CD14-positive monocyte (primary cell): ENCODE data around the gene RNF223. TPM values are rescaled to one million over a fixed set of nuclear protein-coding genes. Genes with fewer than 3 reads are reported as not detected.
"Not testable (repeated sequence)": the region's sequence is repeated elsewhere in the genome, so short reads cannot be mapped to it uniquely, and the experiment has no call there.

Source experiments
- DNase-seq, 3 donors: peaks; one replicate each; pipeline ENCODE4 v3.0.0-alpha.2; 2011 to 2022
- H2AFZ ChIP-seq: 2 replicates; pipeline ENCODE4 v1.6.0; 2012; ENCODE audit warnings: mild to moderate bottlenecking, low read depth, low read length, inconsistent platforms; ENCODE audit not compliant: insufficient read depth, poor library complexity, severe bottlenecking
- H3K27ac ChIP-seq, 2 donors: 1 replicate in 1 of 2; 2 replicates in 1 of 2; pipeline ENCODE4 v1.5.1; 2012 to 2013; ENCODE audit warnings: low read length in 2 of 2, control low read depth in 1 of 2, inconsistent platforms in 1 of 2, low read depth in 1 of 2, mild to moderate bottlenecking in 1 of 2
- H3K27me3 ChIP-seq, 2 donors: one replicate each; pipeline versions ENCODE4 v1.6.0 to v1.6.1; 2011 to 2013; ENCODE audit warnings: low read length in 2 of 2; ENCODE audit not compliant: control insufficient read depth in 2 of 2, insufficient read depth in 2 of 2
- H3K36me3 ChIP-seq, 2 donors: replicated peaks in 1 of 2; 1 replicate in 1 of 2; 2 replicates in 1 of 2; pipeline versions ENCODE4 v1.5.1 to v1.6.1; 2012 to 2013; ENCODE audit warnings: low read length in 2 of 2, control low read depth in 1 of 2, inconsistent platforms in 1 of 2, mild to moderate bottlenecking in 1 of 2; ENCODE audit not compliant: insufficient read depth in 2 of 2, control insufficient read depth in 1 of 2
- H3K4me1 ChIP-seq, 2 donors: 1 replicate in 1 of 2; 2 replicates in 1 of 2; pipeline versions ENCODE4 v1.5.1 to v1.6.1; 2012 to 2013; ENCODE audit warnings: low read length in 2 of 2, control low read depth in 1 of 2, inconsistent platforms in 1 of 2, mild to moderate bottlenecking in 1 of 2, moderate library complexity in 1 of 2; ENCODE audit not compliant: insufficient read depth in 2 of 2, control insufficient read depth in 1 of 2
- H3K4me2 ChIP-seq: replicated peaks from 2 replicates; pipeline ENCODE3; 2012; ENCODE audit warnings: low read length, moderate library complexity, mild to moderate bottlenecking; ENCODE audit not compliant: poor library complexity, severe bottlenecking; ENCODE audit errors: extremely low read depth
- H3K4me3 ChIP-seq, 3 experiments: fragments of 200-600 bp in 1 of 3; sonication (generic) in 1 of 3; replicated peaks in 1 of 3; 1 replicate in 2 of 3; 2 replicates in 1 of 3; pipeline ENCODE4 v1.5.1; 2011 to 2013; ENCODE audit warnings: low read length in 3 of 3, mild to moderate bottlenecking in 3 of 3, control low read depth in 2 of 3, low read depth in 2 of 3, inconsistent platforms in 1 of 3, moderate library complexity in 1 of 3
- H3K79me2 ChIP-seq: 2 replicates; pipeline ENCODE4 v1.6.0; 2012; ENCODE audit warnings: mild to moderate bottlenecking, control low read depth, inconsistent platforms, low read length, moderate library complexity; ENCODE audit not compliant: insufficient read depth
- H3K9ac ChIP-seq: 2 replicates; pipeline ENCODE4 v1.6.0; 2017; ENCODE audit warnings: low read length, mild to moderate bottlenecking; ENCODE audit not compliant: insufficient read depth, poor library complexity, severe bottlenecking
- H3K9me3 ChIP-seq, 2 donors: replicated peaks in 1 of 2; 1 replicate in 1 of 2; 2 replicates in 1 of 2; pipeline versions ENCODE4 v1.5.1 to v1.6.1; 2012 to 2013; ENCODE audit warnings: low read length in 2 of 2, control low read depth in 1 of 2; ENCODE audit not compliant: control insufficient read depth in 1 of 2, insufficient read depth in 1 of 2
- H4K20me1 ChIP-seq: 2 replicates; pipeline ENCODE4 v1.6.0; 2012; ENCODE audit warnings: mild to moderate bottlenecking, low read length, control low read depth, moderate library complexity; ENCODE audit not compliant: insufficient read depth
- H3K27ac Mint-ChIP-seq, 7 donors: one replicate each; pipeline ENCODE4 v1.8.0; 2020; ENCODE audit warnings: mild to moderate bottlenecking in 7 of 7, mixed read lengths in 7 of 7, moderate library complexity in 6 of 7, inconsistent platforms in 2 of 7
- H3K27me3 Mint-ChIP-seq, 3 donors: one replicate each; pipeline ENCODE4 v1.8.0; 2021 to 2022; ENCODE audit warnings: low read depth in 3 of 3, mild to moderate bottlenecking in 3 of 3, mixed read lengths in 3 of 3, moderate library complexity in 3 of 3, inconsistent platforms in 1 of 3
- H3K36me3 Mint-ChIP-seq, 2 donors: one replicate each; pipeline ENCODE4 v1.8.0; 2020; ENCODE audit warnings: mixed read lengths in 2 of 2, inconsistent platforms in 1 of 2, mild to moderate bottlenecking in 1 of 2
- H3K4me1 Mint-ChIP-seq: one replicate; pipeline ENCODE4 v1.8.0; 2020; ENCODE audit warnings: mild to moderate bottlenecking, mixed read lengths
- H3K4me3 Mint-ChIP-seq, 2 donors: one replicate each; pipeline ENCODE4 v1.8.0; 2020; ENCODE audit warnings: mild to moderate bottlenecking in 2 of 2, mixed read lengths in 2 of 2, moderate library complexity in 1 of 2
- H3K9me3 Mint-ChIP-seq, 7 donors: one replicate each; pipeline ENCODE4 v1.8.0; 2020 to 2022; ENCODE audit warnings: mixed read lengths in 7 of 7, mild to moderate bottlenecking in 6 of 7, moderate library complexity in 6 of 7, inconsistent platforms in 2 of 7
- WGBS: methylation state at CpG from one replicate; pipeline ENCODE4 v1.1.5; 2013; ENCODE audit warnings: missing lambda C conversion rate; ENCODE audit not compliant: insufficient coverage; 5-methylcytosine and 5-hydroxymethylcytosine counted together
- intact Hi-C, 2 donors: fragments of 100-400 bp; cut with micrococcal nuclease; formaldehyde crosslinking; loops; one replicate each; pipeline versions ENCODE4 v1.15.0 to v1.15.1; 2023
- polyA plus RNA-seq, 3 donors: library from polyadenylated mRNA; depleted of rRNA in 1 of 3; unstranded in 2 of 3; stranded (reverse) in 1 of 3; fragments of 300-500 nt in 2 of 3; fragments of >200 nt in 1 of 3; fragmentation: Illumina TruSeq in 2 of 3; gene quantifications; 1 replicate in 2 of 3; 2 replicates in 1 of 3; pipeline ENCODE4 v1.2.3, GENCODE V29; 2012 to 2021
- TF ChIP-seq, protein P1 (sequence below): fragments of 200-600 bp; IDR thresholded peaks from one replicate; pipeline ENCODE4 v1.8.0; 2022; ENCODE audit warnings: antibody characterized with exemption, mild to moderate bottlenecking

RNF223 gene
- polyA plus RNA-seq, 3 donors: not detected

DNA sequence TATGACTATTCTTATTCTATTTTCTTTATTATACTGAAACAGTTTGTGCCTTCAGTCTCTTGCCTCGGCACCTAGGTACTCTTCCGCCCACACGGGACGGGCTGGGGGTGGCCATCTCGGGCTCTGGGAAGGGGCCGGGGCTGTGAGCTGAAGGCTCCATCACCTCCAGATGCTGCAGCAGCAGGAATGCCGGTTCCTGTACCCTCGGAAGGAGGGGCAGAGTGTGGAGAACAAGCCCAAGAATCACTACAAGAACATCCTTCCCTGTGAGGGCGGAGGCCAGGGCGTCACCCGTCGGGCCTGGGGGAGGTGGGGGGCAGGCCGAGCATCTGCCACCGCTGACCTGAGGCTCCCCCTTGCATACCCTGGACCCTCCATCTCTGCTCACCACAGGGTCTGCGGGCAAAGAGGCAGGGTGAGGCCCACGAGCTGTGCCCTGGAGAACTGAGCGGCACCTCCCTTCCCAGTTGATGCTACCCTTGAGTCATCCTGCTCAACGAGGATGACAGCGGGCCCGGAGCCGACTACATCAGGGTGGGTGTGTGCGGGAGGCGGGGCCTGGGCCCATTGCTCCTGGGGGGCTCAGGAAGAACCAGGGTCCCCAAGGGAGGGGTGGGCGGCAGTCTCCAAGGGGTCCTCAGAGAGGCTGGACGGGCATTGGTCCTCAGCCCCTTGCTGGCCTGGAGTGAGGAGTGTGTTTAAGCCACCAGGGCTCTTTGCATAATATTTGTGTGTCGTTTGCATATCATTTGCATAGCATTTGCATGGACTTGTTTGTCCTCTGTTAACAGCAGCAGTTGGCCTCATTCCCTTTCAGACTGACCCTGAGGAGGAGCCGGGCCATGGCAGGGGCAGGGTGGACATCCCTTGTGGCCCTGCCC lies 7.5 kb downstream of the RNF223 start:
- Mint-ChIP-seq H3K27me3 (peaks cover 40 to 76% (median 56%) of the 10 kb centered on the region in 3 donors), H3K4me1 (peaks cover 12% of the 10 kb centered on the region), H3K27ac (peak overlapping the region in 2 of 7 donors; percentile 25 to 79), H3K4me3 (peak overlapping the region in 1 of 2 donors; percentile 48), H3K9me3 (peaks cover 0 to 4% (median 0%) of the 10 kb centered on the region in 7 donors), H3K36me3 (no peaks in the 10 kb centered on the region)
- H3K36me3 ChIP-seq: no peaks in the 10 kb centered on the region
- intact Hi-C loops: loop anchor here in 1 of 2 donors (5.0 to 10.0 kb wide), 2 partner anchors 34 to 82 kb away; partner anchors contain the start of gene PERM1
- H3K4me1 ChIP-seq: peaks cover 19 to 30% of the 10 kb centered on the region in 2 donors
- 68% methylated on average over 20 of the region's 27 CpGs for whole genome bisulfite sequencing
- TF ChIP-seq, protein P1, sequence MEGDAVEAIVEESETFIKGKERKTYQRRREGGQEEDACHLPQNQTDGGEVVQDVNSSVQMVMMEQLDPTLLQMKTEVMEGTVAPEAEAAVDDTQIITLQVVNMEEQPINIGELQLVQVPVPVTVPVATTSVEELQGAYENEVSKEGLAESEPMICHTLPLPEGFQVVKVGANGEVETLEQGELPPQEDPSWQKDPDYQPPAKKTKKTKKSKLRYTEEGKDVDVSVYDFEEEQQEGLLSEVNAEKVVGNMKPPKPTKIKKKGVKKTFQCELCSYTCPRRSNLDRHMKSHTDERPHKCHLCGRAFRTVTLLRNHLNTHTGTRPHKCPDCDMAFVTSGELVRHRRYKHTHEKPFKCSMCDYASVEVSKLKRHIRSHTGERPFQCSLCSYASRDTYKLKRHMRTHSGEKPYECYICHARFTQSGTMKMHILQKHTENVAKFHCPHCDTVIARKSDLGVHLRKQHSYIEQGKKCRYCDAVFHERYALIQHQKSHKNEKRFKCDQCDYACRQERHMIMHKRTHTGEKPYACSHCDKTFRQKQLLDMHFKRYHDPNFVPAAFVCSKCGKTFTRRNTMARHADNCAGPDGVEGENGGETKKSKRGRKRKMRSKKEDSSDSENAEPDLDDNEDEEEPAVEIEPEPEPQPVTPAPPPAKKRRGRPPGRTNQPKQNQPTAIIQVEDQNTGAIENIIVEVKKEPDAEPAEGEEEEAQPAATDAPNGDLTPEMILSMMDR: no peak
- H3K4me2 ChIP-seq: no peak overlapping the region
- peaks cover under 1 to 46% of the 10 kb centered on the region in 2 donors for H3K27me3 ChIP-seq
- H3K9me3 ChIP-seq: peaks cover 0 to 3% of the 10 kb centered on the region in 2 donors
- no peaks in the 10 kb centered on the region for H3K79me2 ChIP-seq
- H4K20me1 ChIP-seq: no peaks in the 10 kb centered on the region
- no peak overlapping the region for H3K9ac ChIP-seq
- H3K27ac ChIP-seq: no peak overlapping the region
- DNase-seq: peak in 1 of 3 donors; percentile 47
- H3K4me3 ChIP-seq: no peak overlapping the region
- H2AFZ ChIP-seq: no peak overlapping the region

DNA sequence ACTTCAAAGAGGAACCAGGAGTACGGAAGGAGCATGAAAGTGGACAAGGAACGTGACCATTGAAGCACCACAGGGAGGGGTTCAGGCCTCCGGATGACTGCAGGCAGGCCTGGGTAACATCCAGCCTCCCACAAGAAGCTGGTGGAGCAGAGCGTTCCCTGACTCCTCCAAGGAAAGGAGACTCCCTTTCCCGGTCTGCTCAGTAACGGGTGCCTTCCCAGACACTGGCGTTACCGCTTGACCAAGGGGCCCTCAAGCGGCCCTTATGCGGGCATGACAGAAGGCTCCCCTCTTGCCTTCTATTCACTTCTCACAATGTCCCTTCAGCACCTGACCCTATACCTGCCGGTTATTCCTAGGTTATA lies 8.2 kb downstream of the RNF223 start:
- H3K4me1 Mint-ChIP-seq: peaks cover 14% of the 10 kb centered on the region
- not testable (repeated sequence) for H3K4me3 Mint-ChIP-seq, H3K9me3 ChIP-seq, H3K9ac ChIP-seq, H3K27ac ChIP-seq, H3K9me3 Mint-ChIP-seq, H3K4me3 ChIP-seq, H2AFZ ChIP-seq, H4K20me1 ChIP-seq, H3K36me3 Mint-ChIP-seq, H3K79me2 ChIP-seq, H3K4me2 ChIP-seq, H3K36me3 ChIP-seq
- H3K27me3 Mint-ChIP-seq: peaks cover 47 to 80% (median 63%) of the 10 kb centered on the region in 3 donors
- Histone ChIP-seq H3K27me3 (peaks cover 3 to 53% of the 10 kb centered on the region in 2 donors), H3K4me1 (peaks cover 19 to 31% of the 10 kb centered on the region in 2 donors)
- peak in 1 of 3 donors; percentile 39 for DNase-seq
- 63% methylated on average over 7 of the region's 11 CpGs for WGBS
- intact Hi-C loops: loop anchor here in 1 of 2 donors (5.0 to 10.0 kb wide), 2 partner anchors 34 to 81 kb away; partner anchors contain the start of gene PERM1
- H3K27ac Mint-ChIP-seq: peak overlapping the region in 3 of 7 donors; percentile 3 to 65 (median 9)
